ENCODE results near the gene COPA. TPM values are rescaled to one million over a fixed set of nuclear protein-coding genes. Genes with fewer than 3 reads are reported as not detected.

Gene COPA
- total RNA-seq, 1 experiment from 2014 or later, result 141 TPM

DNA sequence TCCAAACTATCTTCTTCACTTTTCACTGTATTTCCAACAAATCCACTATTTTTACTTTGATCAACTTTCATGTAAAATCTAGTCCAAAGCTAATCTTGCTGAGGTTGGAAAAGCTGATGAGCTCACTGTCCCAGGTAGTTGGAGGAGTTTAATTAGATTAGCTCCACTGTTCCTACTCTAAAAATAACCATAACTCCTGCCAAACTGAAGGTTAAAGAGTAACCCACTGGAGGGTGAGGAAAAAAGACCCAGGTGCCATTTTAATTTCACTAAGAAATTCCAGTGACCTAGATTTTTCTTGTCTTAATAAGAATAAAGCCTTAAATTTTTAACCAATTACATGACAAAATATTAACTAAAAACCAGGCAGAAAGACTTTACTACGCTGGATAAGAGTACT is 96.0 kb downstream of the COPA start:
- intact Hi-C loops (cut with micrococcal nuclease), result no loop called here
- ChIA-PET CTCF (no interaction called here), POLR2A (ENCODE audit: unreplicated experiment) (no interaction called here)
- H3K4me2 ChIP-seq (ENCODE audit: low read length), result no peak overlapping the region
- peaks cover 9% of the 10 kb centered on the region; the same call in 1 of the 2 replicates for H3K36me3 ChIP-seq (ENCODE audit: low read depth, low read length)
- H3K27ac ChIP-seq (ENCODE audit: low read length), result no peak overlapping the region
- no peak overlapping the region for H2AFZ ChIP-seq (ENCODE audit: low read length)
- no peaks in the 10 kb centered on the region for H3K27me3 ChIP-seq (ENCODE audit: low read length)
- no peaks in the 10 kb centered on the region for H3K9me2 ChIP-seq (replicated peaks; ENCODE audit: low read length)
- no peak overlapping the region for H3K4me3 ChIP-seq (ENCODE audit: low read length)
- TF ChIP-seq EZH2 (IDR thresholded peaks at IDR 0.05; ENCODE audit: low read length, unreplicated experiment) (no peak), EZH2phosphoT487 (IDR thresholded peaks at IDR 0.05; ENCODE audit: borderline replicate concordance, low read length) (no peak)
- TF ChIP-seq, protein P1, sequence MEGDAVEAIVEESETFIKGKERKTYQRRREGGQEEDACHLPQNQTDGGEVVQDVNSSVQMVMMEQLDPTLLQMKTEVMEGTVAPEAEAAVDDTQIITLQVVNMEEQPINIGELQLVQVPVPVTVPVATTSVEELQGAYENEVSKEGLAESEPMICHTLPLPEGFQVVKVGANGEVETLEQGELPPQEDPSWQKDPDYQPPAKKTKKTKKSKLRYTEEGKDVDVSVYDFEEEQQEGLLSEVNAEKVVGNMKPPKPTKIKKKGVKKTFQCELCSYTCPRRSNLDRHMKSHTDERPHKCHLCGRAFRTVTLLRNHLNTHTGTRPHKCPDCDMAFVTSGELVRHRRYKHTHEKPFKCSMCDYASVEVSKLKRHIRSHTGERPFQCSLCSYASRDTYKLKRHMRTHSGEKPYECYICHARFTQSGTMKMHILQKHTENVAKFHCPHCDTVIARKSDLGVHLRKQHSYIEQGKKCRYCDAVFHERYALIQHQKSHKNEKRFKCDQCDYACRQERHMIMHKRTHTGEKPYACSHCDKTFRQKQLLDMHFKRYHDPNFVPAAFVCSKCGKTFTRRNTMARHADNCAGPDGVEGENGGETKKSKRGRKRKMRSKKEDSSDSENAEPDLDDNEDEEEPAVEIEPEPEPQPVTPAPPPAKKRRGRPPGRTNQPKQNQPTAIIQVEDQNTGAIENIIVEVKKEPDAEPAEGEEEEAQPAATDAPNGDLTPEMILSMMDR (conservative IDR thresholded peaks at IDR 0.05; ENCODE audit: low read depth, low read length), result no peak
- H3F3A ChIP-seq (ENCODE audit: low read length, unreplicated experiment), result no peaks in the 10 kb centered on the region
- no TSS peak for BruUV-seq (replicated peaks)
- H3K79me2 ChIP-seq (ENCODE audit: low read length), result peaks cover 79% of the 10 kb centered on the region
- no peaks in the 10 kb centered on the region for H3K9me3 ChIP-seq (ENCODE audit: low read length)
- no peak overlapping the region for H3K9ac ChIP-seq (ENCODE audit: low read length)
- H4K20me1 ChIP-seq (ENCODE audit: low read length), result peaks cover 24% of the 10 kb centered on the region
- peaks cover 19% of the 10 kb centered on the region for H3K4me1 ChIP-seq (ENCODE audit: insufficient read depth, low read length)
- no peak for ATAC-seq
- DNase-seq, result no peak

DNA sequence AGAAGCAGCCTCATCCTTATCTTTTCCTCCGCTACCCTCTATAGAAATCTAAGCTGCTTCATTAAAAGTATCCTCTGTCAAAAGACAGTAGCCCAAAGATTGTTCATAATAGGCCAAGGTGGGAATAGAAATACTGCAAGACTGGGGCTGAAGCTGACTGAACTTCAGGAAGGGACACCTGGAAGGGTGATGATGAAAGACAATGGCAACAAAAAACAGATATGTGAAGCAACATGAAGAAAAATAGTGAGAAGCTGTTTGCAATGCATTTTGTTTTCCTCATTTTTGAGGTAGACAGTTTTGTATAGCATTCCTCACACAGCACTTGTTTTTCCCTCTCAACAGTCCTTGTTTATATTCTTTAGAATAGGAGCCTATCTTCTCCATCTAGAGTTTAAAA is 97.6 kb downstream of the COPA start:
- TF ChIP-seq, protein P1 (conservative IDR thresholded peaks at IDR 0.05; ENCODE audit: low read depth, low read length), result no peak
- TF ChIP-seq EZH2 (IDR thresholded peaks at IDR 0.05; ENCODE audit: low read length, unreplicated experiment) (no peak), EZH2phosphoT487 (IDR thresholded peaks at IDR 0.05; ENCODE audit: borderline replicate concordance, low read length) (no peak)
- H3K9me2 ChIP-seq (replicated peaks; ENCODE audit: low read length), result no peaks in the 10 kb centered on the region
- peaks cover 13% of the 10 kb centered on the region; the same call in 1 of the 2 replicates for H3K36me3 ChIP-seq (ENCODE audit: low read depth, low read length)
- H3K4me3 ChIP-seq (ENCODE audit: low read length), result no peak overlapping the region
- BruUV-seq (replicated peaks), result no TSS peak
- no peaks in the 10 kb centered on the region for H3K27me3 ChIP-seq (ENCODE audit: low read length)
- peaks cover 71% of the 10 kb centered on the region for H3K79me2 ChIP-seq (ENCODE audit: low read length)
- H3K9me3 ChIP-seq (ENCODE audit: low read length), result no peaks in the 10 kb centered on the region
- no peak overlapping the region for H2AFZ ChIP-seq (ENCODE audit: low read length)
- CTCF ChIA-PET, result interaction anchor here (1.9 kb wide), 1 partner anchor 46 kb away, joined by 11 read pairs; no protein-coding TSS in a partner anchor
- peaks cover 24% of the 10 kb centered on the region for H4K20me1 ChIP-seq (ENCODE audit: low read length)
- no peak overlapping the region for H3K4me2 ChIP-seq (ENCODE audit: low read length)
- intact Hi-C loops (cut with micrococcal nuclease), result loop anchor here (2.0 kb wide), 1 partner anchor 53 kb away; no protein-coding TSS in a partner anchor
- no peak for ATAC-seq
- no peak overlapping the region for H3K9ac ChIP-seq (ENCODE audit: low read length)
- no peak for DNase-seq
- POLR2A ChIA-PET (ENCODE audit: unreplicated experiment), result interaction anchor here (0.6 kb wide), 1 partner anchor 25 kb away, joined by 6 read pairs; no protein-coding TSS in a partner anchor
- H3F3A ChIP-seq (ENCODE audit: low read length, unreplicated experiment), result no peaks in the 10 kb centered on the region
- peaks cover 19% of the 10 kb centered on the region for H3K4me1 ChIP-seq (ENCODE audit: insufficient read depth, low read length)
- H3K27ac ChIP-seq (ENCODE audit: low read length), result no peak overlapping the region

GRCh38 chr1:160244209-160244608 is 98.8 kb downstream of the COPA start:
- no peak overlapping the region for H3K9ac ChIP-seq (ENCODE audit: low read length)
- peaks cover 60% of the 10 kb centered on the region for H3K79me2 ChIP-seq (ENCODE audit: low read length)
- TF ChIP-seq EZH2phosphoT487 (IDR thresholded peaks at IDR 0.05; ENCODE audit: borderline replicate concordance, low read length) (no peak), EZH2 (IDR thresholded peaks at IDR 0.05; ENCODE audit: low read length, unreplicated experiment) (no peak)
- TF ChIP-seq, protein P1 (conservative IDR thresholded peaks at IDR 0.05; ENCODE audit: low read depth, low read length), result no peak
- no peak overlapping the region for H3K27ac ChIP-seq (ENCODE audit: low read length)
- DNase-seq (peak; percentile 64), ATAC-seq (peak; percentile 88)
- H4K20me1 ChIP-seq (ENCODE audit: low read length), result peaks cover 24% of the 10 kb centered on the region
- BruUV-seq (replicated peaks), result no TSS peak
- CTCF ChIA-PET, result interaction anchor here (0.7 to 1.9 kb wide), 4 partner anchors 25 to 143 kb away, joined by 4 to 11 read pairs (median 8); no protein-coding TSS in a partner anchor
- H3F3A ChIP-seq (ENCODE audit: low read length, unreplicated experiment), result no peaks in the 10 kb centered on the region
- no peak overlapping the region for H3K4me3 ChIP-seq (ENCODE audit: low read length)
- no peaks in the 10 kb centered on the region for H3K9me3 ChIP-seq (ENCODE audit: low read length)
- intact Hi-C loops (cut with micrococcal nuclease), result loop anchor here (2.0 kb wide), 1 partner anchor 51 kb away; no protein-coding TSS in a partner anchor
- no peaks in the 10 kb centered on the region for H3K27me3 ChIP-seq (ENCODE audit: low read length)
- POLR2A ChIA-PET (ENCODE audit: unreplicated experiment), result interaction anchor here (0.6 to 1.1 kb wide), 2 partner anchors 18 to 39 kb away, joined by 3 to 5 read pairs; no protein-coding TSS in a partner anchor
- H3K4me1 ChIP-seq (ENCODE audit: insufficient read depth, low read length), result peaks cover 19% of the 10 kb centered on the region
- H3K4me2 ChIP-seq (ENCODE audit: low read length), result no peak overlapping the region
- no peak overlapping the region for H2AFZ ChIP-seq (ENCODE audit: low read length)
- peaks cover 24% of the 10 kb centered on the region for H3K36me3 ChIP-seq (ENCODE audit: low read depth, low read length)
- no peaks in the 10 kb centered on the region for H3K9me2 ChIP-seq (replicated peaks; ENCODE audit: low read length)
